Medulla oblongata (tissue), 1 donor: ENCODE results near the gene BCR.
A peak's percentile ranks its signal among the peaks of the same experiment; 100 is the strongest.

Source experiments
- DNase-seq: peaks from one replicate; pipeline ENCODE4 v3.0.0-alpha.2; 2015; ENCODE audit errors: extremely low spot score

BCR gene

DNA sequence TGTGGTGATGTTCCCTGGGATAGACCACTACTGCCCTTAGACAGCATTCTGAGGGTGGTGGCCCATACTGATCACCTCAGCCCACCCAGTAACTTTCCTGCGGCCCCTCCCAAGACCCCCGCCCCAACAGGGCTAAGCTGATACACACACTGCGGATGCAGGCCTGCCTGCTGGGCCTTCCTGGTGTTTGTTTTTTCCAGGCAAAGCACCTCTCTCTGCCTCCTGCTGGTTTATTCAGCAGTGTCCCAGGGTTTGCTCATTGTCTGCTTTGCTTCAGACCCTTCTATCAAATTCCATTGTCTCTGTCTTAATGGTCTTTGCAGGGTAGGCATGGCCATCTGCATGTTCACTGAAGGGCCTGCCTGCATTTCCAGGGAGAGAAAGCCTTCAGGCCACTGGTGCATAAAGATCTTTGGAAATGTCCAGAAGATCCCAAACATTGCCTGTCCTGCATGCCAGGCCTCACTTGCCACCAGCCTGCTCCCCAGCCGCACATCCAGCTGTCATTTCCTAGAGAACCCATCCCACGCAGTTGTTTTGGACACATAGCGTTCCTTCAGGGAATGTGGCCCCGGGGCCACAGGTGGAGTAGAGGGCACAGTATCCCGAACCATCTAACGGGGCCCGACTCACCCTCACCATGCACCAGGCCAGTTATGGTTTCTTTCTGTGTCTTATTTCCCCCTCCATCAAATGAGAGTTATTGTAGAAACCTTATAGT is 50.2 kb downstream of the BCR start:
- DNase-seq: no peak

DNA sequence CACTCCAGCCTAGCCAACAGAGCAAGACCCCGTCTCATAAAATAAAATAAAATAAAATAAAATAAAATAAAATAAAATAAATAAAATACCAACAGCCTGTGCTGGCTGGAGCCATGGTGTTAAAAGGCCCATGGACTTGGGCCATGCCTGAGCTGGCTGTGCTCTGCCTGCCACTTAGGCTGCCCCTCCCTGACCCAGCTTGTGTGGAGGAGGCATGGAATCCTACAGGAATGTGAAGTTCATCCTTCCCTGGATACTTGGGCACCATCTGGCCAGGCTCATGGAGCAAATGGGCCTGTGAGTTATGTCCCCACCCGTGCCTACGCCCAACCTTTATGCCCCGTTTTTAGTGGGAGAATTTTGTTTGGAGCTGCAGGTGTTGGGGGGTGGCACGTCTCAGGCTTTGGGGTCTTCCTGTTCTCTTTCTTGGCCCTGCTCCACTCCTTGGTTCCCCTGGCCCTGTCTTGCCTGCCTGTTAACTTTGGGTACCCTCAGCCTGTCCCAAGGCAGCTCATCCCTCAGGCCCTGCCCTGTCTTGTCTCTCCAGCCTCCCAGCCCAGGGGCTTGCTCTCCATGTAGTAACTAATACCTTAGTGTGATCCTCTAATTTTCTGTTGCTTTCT is 51.3 kb downstream of the BCR start:
- DNase-seq: no peak

- DNase-seq: no peak
These were observed 52.0 kb downstream of the BCR start for GRCh38 chr22:23232094-23232905.

- DNase-seq: no peak
These were observed 52.8 kb downstream of the BCR start for GRCh38 chr22:23233084-23233531.

GRCh38 chr22:23233752-23234408 is 53.6 kb downstream of the BCR start:
- no peak for DNase-seq

GRCh38 chr22:23234409-23235161 is 54.3 kb downstream of the BCR start:
- no peak for DNase-seq

DNA sequence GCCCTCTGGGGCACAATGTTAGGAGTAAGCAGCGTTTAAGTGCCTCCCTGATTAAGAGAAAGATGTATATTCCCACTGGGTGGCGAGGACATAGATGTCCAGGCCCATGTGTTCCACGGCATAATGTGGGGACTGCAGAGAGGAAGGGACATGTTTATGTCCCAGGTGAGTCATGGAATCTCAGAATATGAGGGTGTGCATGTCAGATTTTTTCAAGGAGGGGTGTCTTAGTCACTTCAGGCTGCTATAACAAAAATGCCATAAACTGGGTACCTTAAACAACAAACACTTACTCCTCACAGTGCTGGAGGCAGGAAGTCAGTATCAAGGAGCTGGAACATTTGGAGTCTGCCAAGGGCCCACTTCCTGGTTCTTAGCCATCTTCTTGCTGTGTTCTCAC is 55.1 kb downstream of the BCR start:
- DNase-seq: no peak

- DNase-seq: no peak
These were observed 55.7 kb downstream of the BCR start for GRCh38 chr22:23236026-23236425.

GRCh38 chr22:23236440-23237184 is 56.3 kb downstream of the BCR start:
- DNase-seq: peak; percentile 58

- DNase-seq: no peak
These were observed 57.0 kb downstream of the BCR start for GRCh38 chr22:23237201-23237798.

DNA sequence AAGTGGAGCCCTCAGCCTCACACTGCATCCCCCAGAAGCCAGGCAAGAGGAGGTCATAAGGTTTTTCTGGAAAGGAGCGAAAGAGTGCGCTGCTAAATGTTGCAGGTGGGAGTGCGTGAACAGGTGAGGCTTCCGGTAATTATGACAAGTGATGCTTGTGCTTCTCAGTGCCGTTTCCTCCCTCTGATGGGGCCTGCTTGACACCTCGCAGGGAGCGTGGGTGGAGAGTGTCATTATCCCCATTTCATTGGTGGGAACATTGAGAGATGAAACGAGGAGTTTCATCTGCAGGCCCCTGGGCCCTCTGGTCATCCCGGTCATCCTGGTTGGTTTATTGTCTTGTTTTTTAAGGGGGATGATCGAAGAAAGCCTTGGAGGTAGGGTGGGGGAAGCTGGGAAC is 57.5 kb downstream of the BCR start:
- DNase-seq: no peak

GRCh38 chr22:23238707-23239106 is 58.4 kb downstream of the BCR start:
- DNase-seq: no peak

DNA sequence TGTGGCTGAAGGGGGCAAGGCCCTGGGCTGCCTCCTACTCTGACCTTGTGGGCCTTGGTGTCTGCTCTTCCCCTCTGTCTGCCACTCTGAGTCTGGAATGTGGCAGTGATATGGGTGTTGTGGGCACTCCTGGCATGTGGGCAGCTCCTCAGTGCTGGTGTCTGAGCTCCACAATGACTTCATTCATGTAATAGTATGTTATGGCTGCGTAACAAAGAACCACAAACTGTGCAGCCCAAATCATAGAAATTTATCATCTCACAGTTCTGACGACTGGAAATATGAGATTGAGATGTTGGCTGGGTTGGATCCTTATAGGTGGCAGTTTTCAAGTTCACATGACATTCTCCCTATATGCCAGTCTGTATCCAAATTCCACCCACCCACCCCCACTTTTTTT is 59.1 kb downstream of the BCR start:
- no peak for DNase-seq

GRCh38 chr22:23240639-23241389 is 60.5 kb downstream of the BCR start:
- no peak for DNase-seq

GRCh38 chr22:23241562-23242472 is 61.5 kb downstream of the BCR start:
- DNase-seq: no peak

DNA sequence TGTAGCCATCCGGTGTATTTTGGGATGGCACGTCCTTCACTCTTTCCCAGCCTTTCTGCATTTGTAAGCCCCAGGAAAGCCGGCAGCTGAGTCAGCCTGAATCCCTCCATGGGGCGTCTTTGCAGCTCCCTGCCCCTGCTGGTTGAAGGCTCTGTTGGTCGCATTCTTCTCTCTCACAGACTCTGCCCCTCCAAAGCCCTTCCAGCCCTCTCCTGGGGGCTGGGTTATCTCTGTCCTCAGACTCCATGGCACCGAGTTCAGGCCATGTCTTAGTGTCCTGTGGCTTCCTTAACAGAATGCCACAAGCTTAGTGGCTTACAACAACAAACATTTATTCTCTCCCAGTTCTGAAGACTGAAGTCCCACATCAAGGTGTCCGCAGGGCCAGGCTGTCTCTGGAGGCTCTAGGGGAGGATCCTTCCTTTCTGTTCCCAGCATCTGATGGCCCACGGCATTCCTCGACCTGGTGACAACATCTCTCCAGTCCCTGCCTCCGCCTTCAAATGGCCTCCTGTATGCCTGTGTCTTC is 62.2 kb downstream of the BCR start:
- no peak for DNase-seq

GRCh38 chr22:23243006-23243573 is 62.8 kb downstream of the BCR start:
- no peak for DNase-seq
